HCT116 (cell line): ENCODE results near the gene PDP2. TPM values are rescaled to one million over a fixed set of nuclear protein-coding genes. Genes with fewer than 3 reads are reported as not detected.

Source experiments
- ATAC-seq: fragments of 200-7000 bp; cut with Tn5 transposase; 2 replicates; pipeline ENCODE4 v1.9.1; 2020; ENCODE audit warnings: mild to moderate bottlenecking, moderate library complexity
- BruUV-seq: library from RNA; stranded (reverse); fragments of 400-500 nt; replicated peaks from 2 replicates; lab custom pipeline; 2021; lab: Mats Ljungman, UMichigan
- CTCF ChIA-PET: fragments of 300-600 bp; sonication (Branson Sonifier 250); formaldehyde crosslinking; loops from one replicate; lab custom pipeline; 2021; ENCODE audit warnings: antibody characterized with exemption; lab: Charles Lee
- POLR2A ChIA-PET: fragments of 300-600, 350-600 bp; sonication (Branson Sonifier 250); formaldehyde crosslinking; loops from one replicate; lab custom pipeline; 2021; ENCODE audit warnings: antibody characterized with exemption; lab: Charles Lee
- RAD21 ChIA-PET, 2 experiments: fragments of 300-600 bp; sonication (Branson Sonifier 250); formaldehyde crosslinking; loops; one replicate each; lab custom pipeline; 2023; ENCODE audit warnings: low total read pairs in 2 of 2; ENCODE audit not compliant: uncharacterized antibody in 2 of 2, unreplicated experiment in 2 of 2, low non-redundant PET in 1 of 2; lab: Charles Lee
- DNase-seq: peaks from one replicate; pipeline ENCODE4 v3.0.0-alpha.2; 2010; ENCODE audit warnings: low read depth, low spot score
- H2AFZ ChIP-seq: fragments of 200-600 bp; shearing (Covaris generic), sonication (generic); 2 replicates; pipeline ENCODE4 v1.6.1; 2017; ENCODE audit warnings: low read depth, mixed run types, mixed read lengths, antibody characterized with exemption, low read length; ENCODE audit not compliant: poor library complexity, severe bottlenecking
- H3K27ac ChIP-seq: 2 replicates; pipeline ENCODE4 v1.5.1; 2012; ENCODE audit warnings: low read depth, low read length
- H3K27me3 ChIP-seq: fragments of 200-600 bp; sonication (generic); 2 replicates; pipeline ENCODE4 v1.6.1; 2016; ENCODE audit warnings: mixed run types, low read length, mixed read lengths; ENCODE audit not compliant: insufficient read depth
- H3K36me3 ChIP-seq, 2 experiments: fragments of 200-500 bp in 1 of 2; fragments of 200-600 bp in 1 of 2; sonication (Bioruptor generic) in 1 of 2; sonication (generic) in 1 of 2; 2 replicates each; pipeline versions ENCODE4 v1.5.1 to v1.6.1; 2014 to 2016; ENCODE audit warnings: low read length in 2 of 2, inconsistent platforms in 1 of 2, mixed read lengths in 1 of 2, mixed run types in 1 of 2; ENCODE audit not compliant: insufficient read depth in 2 of 2, control insufficient read depth in 1 of 2
- H3K4me1 ChIP-seq, 2 experiments: fragments of 200-600 bp in 1 of 2; sonication (generic) in 1 of 2; 2 replicates each; pipeline versions ENCODE4 v1.5.1 to v1.6.1; 2012 to 2017; ENCODE audit warnings: low read length in 2 of 2, inconsistent platforms in 1 of 2, mild to moderate bottlenecking in 1 of 2, mixed read lengths in 1 of 2, mixed run types in 1 of 2, moderate library complexity in 1 of 2; ENCODE audit not compliant: insufficient read depth in 2 of 2, control insufficient read depth in 1 of 2
- H3K4me2 ChIP-seq: fragments of 200-600 bp; sonication (generic); 2 replicates; pipeline ENCODE4 v1.6.1; 2017; ENCODE audit warnings: mixed run types, low read length, mixed read lengths
- H3K4me3 ChIP-seq, 2 experiments: fragments of 200-600 bp in 1 of 2; sonication (generic) in 1 of 2; replicated peaks in 1 of 2; 2 replicates each; pipeline ENCODE4 v1.5.1; 2011 to 2016; ENCODE audit warnings: low read length in 2 of 2, control low read depth in 1 of 2, low read depth in 1 of 2, mild to moderate bottlenecking in 1 of 2, mixed read lengths in 1 of 2, mixed run types in 1 of 2
- H3K79me2 ChIP-seq: fragments of 200-600 bp; sonication (generic); 2 replicates; pipeline ENCODE4 v1.6.1; 2017; ENCODE audit warnings: mild to moderate bottlenecking, mixed run types, low read length, moderate library complexity, mixed read lengths; ENCODE audit not compliant: insufficient read depth
- H3K9ac ChIP-seq: fragments of 200-600 bp; sonication (generic); 2 replicates; pipeline ENCODE4 v1.6.1; 2016; ENCODE audit warnings: low read length, mixed read lengths
- H3K9me2 ChIP-seq: fragments of 200-600 bp; sonication (generic), shearing (Covaris generic); 2 replicates; pipeline ENCODE4 v1.6.1; 2017; ENCODE audit warnings: mixed run types, mild to moderate bottlenecking, moderate library complexity; ENCODE audit not compliant: insufficient read depth
- H3K9me3 ChIP-seq, 2 experiments: fragments of 200-500 bp in 1 of 2; fragments of 200-600 bp in 1 of 2; sonication (Bioruptor generic) in 1 of 2; sonication (generic) in 1 of 2; 2 replicates each; pipeline ENCODE4 v1.6.1; 2014 to 2017; ENCODE audit warnings: low read length in 2 of 2, mixed read lengths in 2 of 2, inconsistent platforms in 1 of 2, low read depth in 1 of 2, mild to moderate bottlenecking in 1 of 2, mixed run types in 1 of 2, moderate library complexity in 1 of 2; ENCODE audit not compliant: control insufficient read depth in 1 of 2, insufficient read depth in 1 of 2
- H4K20me1 ChIP-seq: fragments of 200-600 bp; sonication (generic), shearing (Covaris generic); 2 replicates; pipeline ENCODE4 v1.6.1; 2017; ENCODE audit warnings: mixed run types, mild to moderate bottlenecking, moderate library complexity; ENCODE audit not compliant: insufficient read depth
- CBX3 ChIP-seq: IDR thresholded peaks from 2 replicates; pipeline ENCODE4 v1.6.1; 2012; ENCODE audit warnings: low read depth
- EGR1 ChIP-seq: IDR thresholded peaks from 2 replicates; pipeline ENCODE4 v1.6.1; 2012; ENCODE audit warnings: low read depth
- ELF1 ChIP-seq: IDR thresholded peaks from 2 replicates; pipeline ENCODE4 v1.6.1; 2012; ENCODE audit warnings: low read depth, borderline replicate concordance
- FOSL1 ChIP-seq: IDR thresholded peaks from 2 replicates; pipeline ENCODE4 v1.6.1; 2012; ENCODE audit warnings: low read depth
- POLR2A ChIP-seq: IDR thresholded peaks from 2 replicates; pipeline ENCODE4 v1.7.0; 2011; ENCODE audit warnings: borderline replicate concordance; ENCODE audit not compliant: insufficient read depth, insufficient read length; ENCODE audit errors: extremely low read depth
- RAD21 ChIP-seq: IDR thresholded peaks from 2 replicates; pipeline ENCODE4 v1.6.1; 2012; ENCODE audit warnings: low read depth, mild to moderate bottlenecking
- SIN3A ChIP-seq: IDR thresholded peaks from 2 replicates; pipeline ENCODE4 v1.6.1; 2012; ENCODE audit warnings: low read depth
- SP1 ChIP-seq: IDR thresholded peaks from 2 replicates; pipeline ENCODE4 v1.6.1; 2012; ENCODE audit warnings: low read depth
- SRF ChIP-seq: IDR thresholded peaks from 2 replicates; pipeline ENCODE4 v1.6.1; 2012; ENCODE audit warnings: low read depth
- TCF7L2 ChIP-seq: IDR thresholded peaks from 2 replicates; pipeline ENCODE4 v1.7.0; 2011; ENCODE audit warnings: borderline replicate concordance, inconsistent platforms; ENCODE audit not compliant: insufficient read depth, insufficient read length; ENCODE audit errors: extremely low read depth
- YY1 ChIP-seq: IDR thresholded peaks from 2 replicates; pipeline ENCODE4 v1.6.1; 2011; ENCODE audit warnings: low read length, low read depth, moderate library complexity, mild to moderate bottlenecking; ENCODE audit not compliant: insufficient replicate concordance; ENCODE audit errors: extremely low read depth
- ZFX ChIP-seq: fragments of 450-650 bp; IDR thresholded peaks from 2 replicates; pipeline ENCODE4 v1.6.1; 2017
- ZNF274 ChIP-seq: fragments of 200-500 bp; sonication (Bioruptor generic); IDR thresholded peaks from 2 replicates; pipeline ENCODE4 v1.6.1; 2014; ENCODE audit warnings: mild to moderate bottlenecking, low read depth, low read length, inconsistent platforms
- intact Hi-C: fragments of 100-400 bp; cut with micrococcal nuclease; formaldehyde crosslinking; loops from 2 replicates; pipeline ENCODE4 v1.10.0; 2022
- total RNA-seq: library from RNA; stranded (reverse); gene quantifications from one replicate; pipeline ENCODE4 v1.2.1, GENCODE V29; 2021; ENCODE audit not compliant: unreplicated experiment
- TF ChIP-seq, protein P1 (sequence below): IDR thresholded peaks from 2 replicates; pipeline ENCODE4 v1.6.1; 2012
- TF ChIP-seq, protein P2 (sequence below): IDR thresholded peaks from 2 replicates; pipeline ENCODE4 v1.6.1; 2012; ENCODE audit warnings: low read depth
- TF ChIP-seq, protein P3 (sequence below), 3 experiments: fragments of 200-600 bp in 1 of 3; sonication (generic) in 1 of 3; IDR thresholded peaks in 2 of 3; conservative IDR thresholded peaks in 1 of 3; 2 replicates each; pipeline ENCODE4 v1.5.1; 2012 to 2017; ENCODE audit warnings: low read depth in 2 of 3, low read length in 2 of 3, antibody characterized with exemption in 1 of 3, borderline replicate concordance in 1 of 3, control low read depth in 1 of 3, mild to moderate bottlenecking in 1 of 3, mixed read lengths in 1 of 3, mixed run types in 1 of 3, moderate library complexity in 1 of 3; ENCODE audit not compliant: insufficient read depth in 1 of 3
- TF ChIP-seq, protein P4 (sequence below): IDR thresholded peaks from 2 replicates; pipeline ENCODE4 v1.6.1; 2011; ENCODE audit warnings: mild to moderate bottlenecking, low read length, moderate library complexity; ENCODE audit not compliant: insufficient replicate concordance; ENCODE audit errors: extremely low read depth

Gene PDP2
- total RNA-seq, 1 experiment from 2014 or later: 19.9 TPM

DNA sequence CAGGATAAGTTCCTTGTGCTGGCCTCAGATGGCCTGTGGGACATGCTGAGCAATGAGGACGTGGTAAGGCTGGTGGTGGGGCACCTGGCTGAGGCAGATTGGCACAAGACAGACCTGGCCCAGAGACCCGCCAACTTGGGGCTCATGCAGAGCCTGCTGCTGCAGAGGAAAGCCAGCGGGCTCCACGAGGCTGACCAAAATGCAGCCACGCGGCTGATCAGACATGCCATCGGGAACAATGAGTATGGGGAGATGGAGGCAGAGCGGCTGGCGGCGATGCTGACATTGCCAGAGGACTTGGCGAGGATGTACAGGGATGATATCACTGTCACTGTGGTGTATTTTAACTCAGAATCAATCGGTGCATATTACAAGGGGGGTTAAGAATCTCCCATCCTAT lies 5.2 kb downstream of the PDP2 start:
- no peak for TF ChIP-seq FOSL1
- TF ChIP-seq POLR2A: no peak
- no peak for TF ChIP-seq SRF
- no peak for TF ChIP-seq SIN3A
- no peak for TF ChIP-seq EGR1
- no peak for TF ChIP-seq CBX3
- TF ChIP-seq SP1: no peak
- TF ChIP-seq ZNF274: no peak
- no peak for TF ChIP-seq ZFX
- no peak for TF ChIP-seq RAD21
- TF ChIP-seq, protein P1, sequence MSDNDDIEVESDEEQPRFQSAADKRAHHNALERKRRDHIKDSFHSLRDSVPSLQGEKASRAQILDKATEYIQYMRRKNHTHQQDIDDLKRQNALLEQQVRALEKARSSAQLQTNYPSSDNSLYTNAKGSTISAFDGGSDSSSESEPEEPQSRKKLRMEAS: no peak
- TF ChIP-seq ELF1: no peak
- TF ChIP-seq, protein P2, sequence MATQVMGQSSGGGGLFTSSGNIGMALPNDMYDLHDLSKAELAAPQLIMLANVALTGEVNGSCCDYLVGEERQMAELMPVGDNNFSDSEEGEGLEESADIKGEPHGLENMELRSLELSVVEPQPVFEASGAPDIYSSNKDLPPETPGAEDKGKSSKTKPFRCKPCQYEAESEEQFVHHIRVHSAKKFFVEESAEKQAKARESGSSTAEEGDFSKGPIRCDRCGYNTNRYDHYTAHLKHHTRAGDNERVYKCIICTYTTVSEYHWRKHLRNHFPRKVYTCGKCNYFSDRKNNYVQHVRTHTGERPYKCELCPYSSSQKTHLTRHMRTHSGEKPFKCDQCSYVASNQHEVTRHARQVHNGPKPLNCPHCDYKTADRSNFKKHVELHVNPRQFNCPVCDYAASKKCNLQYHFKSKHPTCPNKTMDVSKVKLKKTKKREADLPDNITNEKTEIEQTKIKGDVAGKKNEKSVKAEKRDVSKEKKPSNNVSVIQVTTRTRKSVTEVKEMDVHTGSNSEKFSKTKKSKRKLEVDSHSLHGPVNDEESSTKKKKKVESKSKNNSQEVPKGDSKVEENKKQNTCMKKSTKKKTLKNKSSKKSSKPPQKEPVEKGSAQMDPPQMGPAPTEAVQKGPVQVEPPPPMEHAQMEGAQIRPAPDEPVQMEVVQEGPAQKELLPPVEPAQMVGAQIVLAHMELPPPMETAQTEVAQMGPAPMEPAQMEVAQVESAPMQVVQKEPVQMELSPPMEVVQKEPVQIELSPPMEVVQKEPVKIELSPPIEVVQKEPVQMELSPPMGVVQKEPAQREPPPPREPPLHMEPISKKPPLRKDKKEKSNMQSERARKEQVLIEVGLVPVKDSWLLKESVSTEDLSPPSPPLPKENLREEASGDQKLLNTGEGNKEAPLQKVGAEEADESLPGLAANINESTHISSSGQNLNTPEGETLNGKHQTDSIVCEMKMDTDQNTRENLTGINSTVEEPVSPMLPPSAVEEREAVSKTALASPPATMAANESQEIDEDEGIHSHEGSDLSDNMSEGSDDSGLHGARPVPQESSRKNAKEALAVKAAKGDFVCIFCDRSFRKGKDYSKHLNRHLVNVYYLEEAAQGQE: no peak
- TF ChIP-seq, protein P3, sequence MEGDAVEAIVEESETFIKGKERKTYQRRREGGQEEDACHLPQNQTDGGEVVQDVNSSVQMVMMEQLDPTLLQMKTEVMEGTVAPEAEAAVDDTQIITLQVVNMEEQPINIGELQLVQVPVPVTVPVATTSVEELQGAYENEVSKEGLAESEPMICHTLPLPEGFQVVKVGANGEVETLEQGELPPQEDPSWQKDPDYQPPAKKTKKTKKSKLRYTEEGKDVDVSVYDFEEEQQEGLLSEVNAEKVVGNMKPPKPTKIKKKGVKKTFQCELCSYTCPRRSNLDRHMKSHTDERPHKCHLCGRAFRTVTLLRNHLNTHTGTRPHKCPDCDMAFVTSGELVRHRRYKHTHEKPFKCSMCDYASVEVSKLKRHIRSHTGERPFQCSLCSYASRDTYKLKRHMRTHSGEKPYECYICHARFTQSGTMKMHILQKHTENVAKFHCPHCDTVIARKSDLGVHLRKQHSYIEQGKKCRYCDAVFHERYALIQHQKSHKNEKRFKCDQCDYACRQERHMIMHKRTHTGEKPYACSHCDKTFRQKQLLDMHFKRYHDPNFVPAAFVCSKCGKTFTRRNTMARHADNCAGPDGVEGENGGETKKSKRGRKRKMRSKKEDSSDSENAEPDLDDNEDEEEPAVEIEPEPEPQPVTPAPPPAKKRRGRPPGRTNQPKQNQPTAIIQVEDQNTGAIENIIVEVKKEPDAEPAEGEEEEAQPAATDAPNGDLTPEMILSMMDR (IDR thresholded peaks at IDR 0.05 in 2 of 3, conservative IDR thresholded peaks at IDR 0.05 in 1 of 3; ENCODE audit: borderline replicate concordance in 1 of 3, insufficient read depth in 1 of 3, low read depth in 2 of 3, low read length in 2 of 3): no peak
- no peak for TF ChIP-seq YY1
- TF ChIP-seq TCF7L2: no peak
- TF ChIP-seq, protein P4, sequence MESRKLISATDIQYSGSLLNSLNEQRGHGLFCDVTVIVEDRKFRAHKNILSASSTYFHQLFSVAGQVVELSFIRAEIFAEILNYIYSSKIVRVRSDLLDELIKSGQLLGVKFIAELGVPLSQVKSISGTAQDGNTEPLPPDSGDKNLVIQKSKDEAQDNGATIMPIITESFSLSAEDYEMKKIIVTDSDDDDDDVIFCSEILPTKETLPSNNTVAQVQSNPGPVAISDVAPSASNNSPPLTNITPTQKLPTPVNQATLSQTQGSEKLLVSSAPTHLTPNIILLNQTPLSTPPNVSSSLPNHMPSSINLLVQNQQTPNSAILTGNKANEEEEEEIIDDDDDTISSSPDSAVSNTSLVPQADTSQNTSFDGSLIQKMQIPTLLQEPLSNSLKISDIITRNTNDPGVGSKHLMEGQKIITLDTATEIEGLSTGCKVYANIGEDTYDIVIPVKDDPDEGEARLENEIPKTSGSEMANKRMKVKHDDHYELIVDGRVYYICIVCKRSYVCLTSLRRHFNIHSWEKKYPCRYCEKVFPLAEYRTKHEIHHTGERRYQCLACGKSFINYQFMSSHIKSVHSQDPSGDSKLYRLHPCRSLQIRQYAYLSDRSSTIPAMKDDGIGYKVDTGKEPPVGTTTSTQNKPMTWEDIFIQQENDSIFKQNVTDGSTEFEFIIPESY: no peak
- H3K4me3 ChIP-seq: no peak overlapping the region
- ChIA-PET POLR2A (no interaction called here), CTCF (interaction anchor here (1.5 kb wide), 1 partner anchor 17 kb away, joined by 4 read pairs; no protein-coding TSS in a partner anchor), RAD21 (no interaction called here)
- no peaks in the 10 kb centered on the region for H3K9me3 ChIP-seq
- no peaks in the 10 kb centered on the region for H4K20me1 ChIP-seq
- no peak overlapping the region for H3K9ac ChIP-seq
- H3K9me2 ChIP-seq: no peaks in the 10 kb centered on the region
- no peak overlapping the region for H3K4me2 ChIP-seq
- H3K36me3 ChIP-seq: peaks cover 12 to 24% of the 10 kb centered on the region in 2 experiments; a peak in 3 of 4 replicates
- H3K4me1 ChIP-seq: peaks cover 5% of the 10 kb centered on the region in 2 experiments; a peak in 3 of 4 replicates
- no peak overlapping the region for H3K27ac ChIP-seq
- ATAC-seq: no peak
- peaks cover 23% of the 10 kb centered on the region; the same call in 1 of the 2 replicates for H3K79me2 ChIP-seq
- H3K27me3 ChIP-seq: no peaks in the 10 kb centered on the region
- BruUV-seq: no TSS peak
- H2AFZ ChIP-seq: no peak overlapping the region
- intact Hi-C loops: no loop called here
- DNase-seq: no peak
